ENCODE measurements around the gene THOC7.

THOC7 gene

GRCh38 chr3:63863150-63864007 lies at the start of gene THOC7, which contains the start of gene ATXN7:
Gene THOC7, minus strand, starts transcription at chr3:63863805. Its CDS starts 15 bp downstream, at chr3:63863790.
Gene ATXN7, plus strand, starts transcription at chr3:63863867. Its CDS starts 48,732 bp downstream, at chr3:63912599.
- DNase-seq, result peak; percentile 11

- DNase-seq, result no peak
These were observed 49.4 kb upstream of the THOC7 start for GRCh38 chr3:63912768-63913588.

- peak; percentile 47 for DNase-seq
These were observed 48.5 kb upstream of the THOC7 start, which contains the start of gene SCAANT1 for GRCh38 chr3:63911873-63912767. Gene SCAANT1, minus strand, starts transcription at chr3:63912383.

GRCh38 chr3:63911509-63911872 lies 47.9 kb upstream of the THOC7 start:
- no peak for DNase-seq

GRCh38 chr3:63910891-63911290 lies 47.3 kb upstream of the THOC7 start:
- DNase-seq, result no peak

- DNase-seq, result no peak
These were observed 46.4 kb upstream of the THOC7 start for GRCh38 chr3:63910001-63910400.

- DNase-seq, result no peak
These were observed 45.8 kb upstream of the THOC7 start for GRCh38 chr3:63909431-63909830.

GRCh38 chr3:63908776-63909175 lies 45.2 kb upstream of the THOC7 start:
- DNase-seq, result no peak

- DNase-seq, result no peak
These were observed 44.6 kb upstream of the THOC7 start for GRCh38 chr3:63908081-63908736.

- no peak for DNase-seq
These were observed 42.4 kb upstream of the THOC7 start for GRCh38 chr3:63905731-63906620.

GRCh38 chr3:63900459-63900858 lies 36.9 kb upstream of the THOC7 start:
- no peak for DNase-seq

GRCh38 chr3:63900010-63900409 lies 36.4 kb upstream of the THOC7 start:
- DNase-seq, result no peak

GRCh38 chr3:63896332-63897030 lies 32.9 kb upstream of the THOC7 start:
- no peak for DNase-seq

- DNase-seq, result no peak
These were observed 32.0 kb upstream of the THOC7 start for GRCh38 chr3:63895422-63896189.

GRCh38 chr3:63892773-63893352 lies 29.3 kb upstream of the THOC7 start:
- no peak for DNase-seq

GRCh38 chr3:63891518-63891917 lies 27.9 kb upstream of the THOC7 start:
- no peak for DNase-seq

GRCh38 chr3:63886858-63887257 lies 23.3 kb upstream of the THOC7 start:
- no peak for DNase-seq

- no peak for DNase-seq
These were observed 17.0 kb upstream of the THOC7 start for GRCh38 chr3:63880653-63881052.

- DNase-seq, result no peak
These were observed 14.9 kb upstream of the THOC7 start for GRCh38 chr3:63878394-63879060.

Measured in GF-D8 (cell line).